Measurements from ENCODE around the gene BCS1L.

DNA sequence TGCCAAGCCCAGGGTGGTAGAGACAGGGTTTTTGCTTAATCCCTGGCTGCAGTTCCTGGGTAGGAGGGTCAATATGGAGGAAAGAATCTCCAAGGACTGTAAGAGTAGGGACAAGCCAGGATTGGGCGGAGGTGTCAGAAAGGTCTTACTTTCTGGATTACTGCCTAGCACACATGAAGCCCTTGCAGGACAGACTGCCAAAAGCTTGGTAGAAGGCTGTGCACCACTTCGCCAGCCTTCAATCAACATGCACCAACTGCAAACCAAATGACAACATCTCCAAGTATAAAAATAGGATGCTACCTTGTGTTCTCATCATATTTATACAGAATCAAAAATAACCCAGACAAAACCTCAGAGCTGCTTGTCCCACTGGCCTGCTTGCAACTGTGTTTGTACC is 3.7 kb upstream of the BCS1L start:
- TF ChIP-seq, protein P1, sequence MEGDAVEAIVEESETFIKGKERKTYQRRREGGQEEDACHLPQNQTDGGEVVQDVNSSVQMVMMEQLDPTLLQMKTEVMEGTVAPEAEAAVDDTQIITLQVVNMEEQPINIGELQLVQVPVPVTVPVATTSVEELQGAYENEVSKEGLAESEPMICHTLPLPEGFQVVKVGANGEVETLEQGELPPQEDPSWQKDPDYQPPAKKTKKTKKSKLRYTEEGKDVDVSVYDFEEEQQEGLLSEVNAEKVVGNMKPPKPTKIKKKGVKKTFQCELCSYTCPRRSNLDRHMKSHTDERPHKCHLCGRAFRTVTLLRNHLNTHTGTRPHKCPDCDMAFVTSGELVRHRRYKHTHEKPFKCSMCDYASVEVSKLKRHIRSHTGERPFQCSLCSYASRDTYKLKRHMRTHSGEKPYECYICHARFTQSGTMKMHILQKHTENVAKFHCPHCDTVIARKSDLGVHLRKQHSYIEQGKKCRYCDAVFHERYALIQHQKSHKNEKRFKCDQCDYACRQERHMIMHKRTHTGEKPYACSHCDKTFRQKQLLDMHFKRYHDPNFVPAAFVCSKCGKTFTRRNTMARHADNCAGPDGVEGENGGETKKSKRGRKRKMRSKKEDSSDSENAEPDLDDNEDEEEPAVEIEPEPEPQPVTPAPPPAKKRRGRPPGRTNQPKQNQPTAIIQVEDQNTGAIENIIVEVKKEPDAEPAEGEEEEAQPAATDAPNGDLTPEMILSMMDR (IDR thresholded peaks at IDR 0.05; ENCODE audit: low read length), result no peak
- TF ChIP-seq EZH2 (optimal IDR thresholded peaks at IDR 0.05; ENCODE audit: low read depth, low read length) (no peak), EZH2phosphoT487 (IDR thresholded peaks at IDR 0.05; ENCODE audit: low read length) (no peak)
